ENCODE measurements around the gene HAND2. TPM values are rescaled to one million over a fixed set of nuclear protein-coding genes. Genes with fewer than 3 reads are reported as not detected.

Gene HAND2
- total and polyA plus RNA-seq, 2 of the 8 experiments (the other 6 are each of a cell fraction or from before 2014, with no cell fraction given), result 0.05 TPM; not detected in 1

GRCh38 chr4:173526027-173526482, 4.0 kb downstream of the HAND2 start (continued):
- 0 out of 2 replicates have a peak, but pooled peaks have one; percentile 57 for TF ChIP-seq TCF12 (IDR thresholded peaks at IDR 0.05; ENCODE audit: low read depth, low read length)
- peak; percentile 70 for TF ChIP-seq RNF2 (IDR thresholded peaks at IDR 0.05; ENCODE audit: borderline replicate concordance, low read depth, low read length, missing control alignments, poor library complexity, severe bottlenecking)
